Measurements from ENCODE around the gene SLC1A5.
"Not testable (repeated sequence)": the region's sequence is repeated elsewhere in the genome, so short reads cannot be mapped to it uniquely, and the experiment has no call there.

SLC1A5 gene

GRCh38 chr19:46766569-46767317, 21.7 kb downstream of the SLC1A5 start:
- peak; percentile 51 to 60 for DNase-seq

- DNase-seq, result no peak
Measured at GRCh38 chr19:46764817-46765291, 23.5 kb downstream of the SLC1A5 start.

GRCh38 chr19:46762245-46762890, 26.0 kb downstream of the SLC1A5 start:
- DNase-seq, result no peak

- DNase-seq, result no peak
Measured at GRCh38 chr19:46761418-46761831, 27.0 kb downstream of the SLC1A5 start.

- not testable (repeated sequence) for DNase-seq
Measured at GRCh38 chr19:46760897-46761296, 27.5 kb downstream of the SLC1A5 start.

GRCh38 chr19:46760363-46760762, 28.0 kb downstream of the SLC1A5 start:
- DNase-seq, result no peak

- no peak for DNase-seq
Measured at GRCh38 chr19:46759817-46760333, 28.5 kb downstream of the SLC1A5 start.

GRCh38 chr19:46759206-46759605, 29.2 kb downstream of the SLC1A5 start:
- DNase-seq, result no peak

GRCh38 chr19:46756544-46756888, 31.9 kb downstream of the SLC1A5 start:
- no peak for DNase-seq

GRCh38 chr19:46755853-46756543, 32.4 kb downstream of the SLC1A5 start:
- no peak for DNase-seq

- DNase-seq, result no peak
Measured at GRCh38 chr19:46755077-46755852, 33.1 kb downstream of the SLC1A5 start.

GRCh38 chr19:46753420-46754155, 34.8 kb downstream of the SLC1A5 start:
- peak; percentile 60 to 66 for DNase-seq

- peak; percentile 78 to 82 for DNase-seq
Measured at GRCh38 chr19:46748325-46749109, 39.9 kb downstream of the SLC1A5 start.

- peak; percentile 53 to 63 for DNase-seq
Measured at GRCh38 chr19:46746281-46747057, 41.9 kb downstream of the SLC1A5 start, which contains the start of gene STRN4. Gene STRN4 (minus strand): TSS chr19:46746450. CDS start chr19:46746430, 20 bp downstream.

GRCh38 chr19:46745521-46746280, 42.7 kb downstream of the SLC1A5 start, which contains the start of gene FKRP:
Gene FKRP (plus strand): TSS chr19:46746057. CDS start chr19:46755451, 9,394 bp downstream.
- peak; percentile 29 to 50 for DNase-seq

GRCh38 chr19:46745030-46745429, 43.4 kb downstream of the SLC1A5 start:
- no peak for DNase-seq

- no peak for DNase-seq
Measured at GRCh38 chr19:46744005-46744691, 44.2 kb downstream of the SLC1A5 start.

GRCh38 chr19:46742926-46743480, 45.4 kb downstream of the SLC1A5 start:
- no peak for DNase-seq
